ENCODE results near the gene ZNFX1.
A peak's percentile ranks its signal among the peaks of the same experiment; 100 is the strongest.
"Not testable (repeated sequence)": the region's sequence is repeated elsewhere in the genome, so short reads cannot be mapped to it uniquely, and the experiment has no call there.

Gene ZNFX1

DNA sequence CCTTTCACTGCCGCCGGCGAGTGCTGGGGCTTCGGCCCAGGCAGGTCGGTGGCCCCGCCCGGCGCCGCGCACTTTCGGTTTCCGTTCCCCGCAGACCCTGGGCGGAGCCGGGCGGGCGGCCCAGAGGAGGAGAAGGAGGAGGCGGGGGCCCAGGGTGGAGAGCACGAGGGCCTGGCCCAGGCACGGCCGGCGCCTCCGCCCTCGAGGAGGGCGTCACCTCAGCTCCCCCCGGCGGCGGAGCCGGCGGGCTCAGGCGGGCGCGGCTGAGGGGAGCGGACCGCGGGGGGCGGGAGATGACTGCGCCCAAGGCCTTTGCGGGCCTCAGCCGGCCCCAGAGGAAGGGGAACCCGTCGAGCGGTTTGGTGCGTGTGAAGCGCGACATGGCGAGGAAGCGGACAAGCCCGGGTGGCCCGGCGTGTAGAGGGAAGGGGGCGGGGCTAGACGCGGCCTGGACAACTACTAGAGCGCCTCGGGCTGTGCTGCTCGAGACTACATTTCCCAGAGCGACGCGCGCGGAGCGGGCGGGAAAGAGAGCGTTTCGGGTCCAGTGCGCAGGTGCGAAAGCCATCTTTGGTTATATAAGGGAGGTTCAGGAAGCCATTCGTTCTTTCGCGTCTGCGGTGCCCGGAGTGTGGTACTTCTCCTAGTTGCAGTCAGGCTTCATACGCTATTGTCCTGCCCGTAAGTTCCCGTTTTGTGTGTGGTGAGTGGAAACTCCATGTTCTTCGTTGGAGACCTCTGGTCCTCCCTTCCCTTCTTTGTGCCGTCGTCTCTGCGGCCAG is at the start of gene ZNFX1:
TSS of gene ZNFX1 (minus strand) at position 22 of the 782 bp plus-strand sequence. CDS start 2,218 bp downstream, outside the sequence.
- DNase-seq (ENCODE audit: low spot score) = peak; percentile 99

DNA sequence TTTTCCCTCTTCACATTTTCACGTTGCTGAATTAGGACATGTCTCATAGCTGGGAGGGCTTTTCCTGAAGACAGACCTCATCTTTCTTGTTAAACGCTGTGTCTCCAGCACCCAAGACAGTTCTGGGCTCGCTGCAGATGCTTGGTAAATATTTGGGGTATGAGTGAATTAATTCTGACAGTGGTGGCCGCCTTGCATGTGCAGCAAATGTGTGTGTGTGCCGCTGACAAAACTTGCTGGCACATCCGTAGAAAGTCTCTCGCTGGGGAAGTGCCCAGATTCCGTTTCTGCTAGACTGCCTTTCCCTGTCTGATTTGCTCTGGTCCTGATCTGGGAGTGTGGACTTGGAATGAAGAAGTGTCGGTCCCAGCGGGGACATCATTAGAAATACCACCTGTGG is 48.2 kb upstream of the ZNFX1 start:
- DNase-seq (ENCODE audit: low spot score) = no peak

DNA sequence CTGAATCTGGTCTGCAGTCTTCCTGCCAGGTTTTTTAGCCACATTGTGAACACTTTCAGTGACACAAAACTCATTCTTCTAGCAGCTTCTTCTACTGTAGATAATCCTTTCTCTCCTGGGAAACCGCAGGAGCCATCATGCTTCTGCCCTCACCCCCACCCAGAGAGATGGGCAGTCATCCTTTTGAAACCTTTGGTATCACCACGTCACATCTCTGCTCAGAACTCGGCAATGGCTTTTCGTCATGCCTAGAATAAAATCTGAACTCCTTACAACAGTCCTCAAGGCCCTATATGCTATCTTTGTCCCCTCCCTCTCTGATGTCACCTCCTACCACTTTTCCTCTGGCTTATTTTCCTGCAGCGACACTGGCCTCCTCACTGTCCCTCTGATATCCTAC is 46.4 kb upstream of the ZNFX1 start:
- DNase-seq (ENCODE audit: low spot score) = no peak

GRCh38 chr20:49323622-49324238 is 45.9 kb upstream of the ZNFX1 start:
- peak; percentile 50 for DNase-seq (ENCODE audit: low spot score)

GRCh38 chr20:49320460-49320859 is 42.6 kb upstream of the ZNFX1 start:
- no peak for DNase-seq (ENCODE audit: low spot score)

DNA sequence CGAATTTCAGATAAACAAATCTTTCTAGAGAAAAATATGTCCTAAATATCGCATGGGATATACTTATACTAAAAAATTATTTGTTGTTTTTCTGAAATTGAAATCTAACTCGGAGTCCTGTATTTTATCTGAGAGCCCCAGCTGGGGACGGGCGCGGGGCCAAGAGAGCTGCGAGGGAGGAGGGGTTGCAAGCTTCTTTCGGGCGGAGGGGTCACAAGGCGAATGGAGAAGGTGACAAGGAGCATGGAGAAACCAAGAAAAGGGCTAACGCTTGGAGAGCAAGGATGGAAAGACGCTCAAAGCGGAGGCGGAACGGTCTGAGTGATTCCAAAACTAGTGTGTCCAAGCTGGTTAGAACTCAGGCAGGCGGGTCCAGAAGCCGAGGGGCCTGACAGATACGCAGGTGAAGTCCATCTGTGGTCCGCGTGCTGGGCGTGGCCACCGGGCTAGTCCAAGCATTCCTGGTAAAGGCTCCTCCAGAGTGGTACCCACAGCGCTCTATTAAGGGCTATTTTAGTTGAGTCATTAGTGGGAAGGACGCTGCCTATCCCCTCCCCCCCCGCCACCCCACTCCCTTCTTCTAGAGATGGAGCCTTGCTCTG is 41.5 kb upstream of the ZNFX1 start:
- DNase-seq (ENCODE audit: low spot score) = no peak

GRCh38 chr20:49318430-49319207 is 40.8 kb upstream of the ZNFX1 start:
- DNase-seq (ENCODE audit: low spot score) = peak; percentile 14

DNA sequence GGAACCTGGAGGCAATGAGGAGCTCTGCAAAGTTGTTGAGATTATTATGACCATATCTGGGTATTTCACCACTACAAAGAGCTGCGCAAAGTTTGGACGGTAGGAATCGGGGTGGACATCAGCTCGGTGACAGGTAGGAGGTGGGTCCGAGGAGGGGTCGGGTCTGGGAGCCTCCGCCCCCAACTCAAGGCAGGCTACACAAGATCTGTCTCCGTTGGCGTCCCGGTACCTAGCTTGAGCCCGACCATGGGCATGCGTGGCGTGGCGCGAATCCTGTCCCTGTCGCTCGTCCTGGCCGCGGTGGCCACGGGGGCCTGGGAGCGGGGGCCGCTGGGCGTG is 40.2 kb upstream of the ZNFX1 start:
- no peak for DNase-seq (ENCODE audit: low spot score)

- DNase-seq (ENCODE audit: low spot score) = no peak
Measured at GRCh38 chr20:49316704-49317103, 38.8 kb upstream of the ZNFX1 start.

DNA sequence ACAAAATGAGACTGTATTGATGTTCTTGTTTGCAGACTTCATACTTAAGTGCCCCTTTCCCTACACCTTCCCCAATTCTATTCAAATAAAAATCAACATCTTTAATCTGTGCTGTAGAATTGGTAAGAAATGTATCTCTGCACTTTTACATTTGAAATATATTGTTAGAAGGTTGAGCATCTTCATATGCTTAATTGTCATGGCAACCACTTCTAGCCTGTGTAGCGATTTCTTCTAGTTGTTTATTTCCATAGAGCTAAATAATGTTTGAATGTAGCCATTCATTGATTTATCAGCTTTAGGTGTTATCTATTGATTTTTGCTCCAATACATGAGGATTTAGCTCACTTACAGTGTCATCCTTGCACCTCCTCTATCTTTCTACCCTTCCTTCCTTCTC is 37.7 kb upstream of the ZNFX1 start:
- no peak for DNase-seq (ENCODE audit: low spot score)

DNA sequence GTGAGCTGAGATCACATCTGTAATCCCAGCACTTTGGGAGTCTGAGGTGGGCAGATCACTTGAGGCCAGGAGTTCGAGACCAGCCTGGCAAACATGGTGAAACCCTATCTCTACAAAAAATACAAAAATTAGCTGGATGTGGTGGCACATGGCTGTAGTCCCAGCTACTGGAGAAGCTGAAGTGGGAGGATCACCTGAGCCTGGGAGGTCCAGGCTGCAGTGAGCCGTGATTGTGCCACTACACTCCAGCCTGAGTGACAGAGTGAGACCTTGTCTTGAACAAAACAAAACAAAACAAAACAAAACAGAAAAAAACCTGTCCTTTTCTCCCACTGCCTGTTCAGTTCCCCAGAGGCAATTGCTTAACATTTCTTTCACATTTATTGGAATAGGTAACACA is 36.2 kb upstream of the ZNFX1 start:
- DNase-seq (ENCODE audit: low spot score) = not testable (repeated sequence)

GRCh38 chr20:49313283-49313682 is 35.4 kb upstream of the ZNFX1 start:
- no peak for DNase-seq (ENCODE audit: low spot score)

DNA sequence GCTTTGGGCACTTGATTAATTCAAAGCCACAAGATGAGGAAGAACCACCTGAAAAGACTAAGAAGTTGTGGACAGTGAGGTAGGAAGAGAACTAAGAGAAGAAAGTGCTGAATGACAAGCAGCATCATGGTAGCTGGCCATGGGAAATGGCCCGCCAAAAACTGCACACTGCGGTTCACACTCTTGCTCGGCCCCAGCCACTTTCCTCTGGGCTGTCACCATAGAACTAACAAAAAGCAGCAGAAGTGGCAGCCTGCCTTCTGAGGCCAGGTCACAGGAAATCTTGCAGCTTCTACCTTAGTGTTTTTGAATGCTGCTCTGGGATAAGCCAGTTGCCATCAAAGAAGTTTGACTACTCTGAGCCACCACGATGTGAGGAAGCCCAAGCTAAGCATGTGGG is 34.8 kb upstream of the ZNFX1 start:
- DNase-seq (ENCODE audit: low spot score) = no peak

DNA sequence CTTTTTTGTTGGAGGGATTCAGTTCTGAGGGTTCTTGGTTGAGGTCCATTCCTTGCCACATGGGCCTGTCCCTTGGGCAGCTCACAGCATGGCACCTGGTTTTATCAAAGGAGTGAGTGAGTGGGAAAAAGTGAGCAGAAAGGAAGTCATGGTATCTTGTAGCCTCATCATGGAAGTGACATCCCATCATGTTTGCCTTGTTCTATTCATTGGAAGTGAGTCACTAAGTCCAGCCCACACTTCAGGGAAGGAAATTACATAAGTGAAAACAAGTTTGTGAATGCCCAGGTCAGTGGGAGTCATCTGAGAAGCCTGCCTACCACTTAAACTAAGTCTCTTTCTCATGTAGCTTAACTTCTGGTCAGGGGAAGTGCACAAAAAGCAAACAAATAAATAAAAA is 32.8 kb upstream of the ZNFX1 start:
- no peak for DNase-seq (ENCODE audit: low spot score)

- no peak for DNase-seq (ENCODE audit: low spot score)
Measured at GRCh38 chr20:49308875-49309274, 31.0 kb upstream of the ZNFX1 start.

DNA sequence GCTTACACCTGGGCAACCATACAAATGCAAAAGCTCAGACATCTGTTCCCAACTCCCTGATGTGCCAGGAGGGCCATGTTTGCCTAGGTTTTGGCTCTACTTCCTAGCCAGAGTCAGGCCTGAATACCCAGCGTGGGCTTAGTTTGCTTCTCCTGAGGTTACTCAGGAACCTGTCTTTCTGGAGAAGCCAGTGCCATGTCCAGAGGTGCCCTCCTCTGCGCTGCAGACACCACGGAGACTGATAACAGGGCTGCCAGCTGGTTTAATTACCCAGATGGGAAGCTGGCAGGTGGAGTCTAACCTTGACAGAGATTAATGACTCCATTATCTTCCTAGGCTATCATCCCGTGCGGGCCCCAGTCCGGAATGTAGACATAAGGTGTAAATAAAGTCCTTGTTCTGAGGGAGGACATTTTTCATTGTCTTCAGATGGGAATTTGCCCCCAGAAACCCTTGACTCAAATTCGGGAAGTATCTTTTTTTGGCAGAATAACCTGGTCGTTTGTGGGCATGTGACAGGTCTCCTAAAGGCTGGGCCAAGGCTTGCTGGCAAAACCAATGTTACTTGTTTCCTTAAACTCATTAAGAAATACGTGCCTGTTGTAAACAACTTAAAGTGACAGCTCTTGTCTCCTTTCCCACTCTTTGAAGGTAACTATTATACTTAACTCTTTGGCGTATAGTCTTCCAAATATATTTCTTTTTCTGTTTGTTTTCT is 29.2 kb upstream of the ZNFX1 start:
- no peak for DNase-seq (ENCODE audit: low spot score)

DNA sequence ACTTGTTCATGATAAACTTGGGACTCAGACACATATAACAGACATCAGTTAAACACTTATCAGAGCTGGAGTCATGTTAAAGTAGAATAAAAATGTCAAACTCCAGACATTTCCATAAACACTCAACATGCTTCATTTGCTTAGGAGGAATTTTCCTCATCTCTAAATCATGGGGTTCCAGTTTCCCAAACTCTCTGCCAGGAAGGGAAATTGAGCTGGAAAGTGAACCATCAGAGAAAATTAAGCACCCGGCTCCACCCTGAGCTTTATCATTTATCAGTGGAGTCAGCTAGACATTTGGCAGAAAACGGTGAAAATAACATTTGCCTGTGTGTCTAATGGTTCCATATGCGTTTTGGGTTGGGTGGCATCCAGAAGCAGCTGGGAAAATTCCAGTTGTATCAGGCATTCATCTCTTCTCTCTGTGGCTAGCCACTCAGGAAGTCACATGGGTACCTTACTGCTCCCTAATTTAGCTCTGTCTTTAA is 25.3 kb upstream of the ZNFX1 start:
- no peak for DNase-seq (ENCODE audit: low spot score)

DNA sequence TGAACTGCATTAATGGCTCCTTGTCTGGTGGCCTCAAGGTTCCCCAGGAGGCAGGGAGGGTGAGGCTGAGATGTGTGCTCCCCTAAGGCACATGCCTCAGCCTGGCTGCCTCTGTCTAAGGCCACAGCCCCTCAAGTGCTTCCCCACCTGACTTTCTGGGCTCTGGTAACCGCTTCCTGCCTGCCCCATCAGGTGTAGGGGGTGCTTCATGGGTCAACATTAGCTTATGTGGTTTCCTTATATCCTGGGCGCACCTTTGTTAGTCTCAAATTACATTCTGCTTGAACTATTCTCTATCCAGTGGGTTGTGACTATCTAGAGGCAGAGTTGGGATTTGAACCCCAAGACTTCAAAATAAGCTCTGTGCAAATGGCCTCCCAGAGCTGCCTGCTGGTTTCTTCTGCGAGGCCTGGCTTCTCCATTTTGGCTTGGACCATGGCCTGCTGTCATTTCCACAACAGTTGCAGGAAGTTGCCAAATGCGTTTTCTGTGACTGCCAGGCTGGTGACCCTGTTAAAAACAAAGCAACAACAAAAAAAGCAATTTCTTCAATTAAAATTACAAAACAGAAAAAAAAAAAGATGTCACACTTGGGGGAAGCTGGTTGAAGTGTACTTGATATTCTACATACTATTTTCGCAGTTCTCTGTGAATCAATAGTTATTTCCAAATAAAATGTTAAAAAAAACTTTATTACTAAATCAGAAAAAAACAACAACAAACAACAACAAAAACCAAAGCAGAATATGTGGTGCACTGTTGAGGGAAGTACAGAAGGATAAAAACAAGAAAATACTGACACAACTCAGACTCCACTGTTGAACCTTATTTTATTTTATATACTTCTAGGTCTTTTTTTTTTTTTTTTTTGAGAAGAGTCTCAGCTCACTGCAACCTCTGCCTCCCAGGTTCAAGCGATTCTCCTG is 20.0 kb upstream of the ZNFX1 start:
- no peak for DNase-seq (ENCODE audit: low spot score)

- not testable (repeated sequence) for DNase-seq (ENCODE audit: low spot score)
Measured at GRCh38 chr20:49294002-49294654, 16.3 kb upstream of the ZNFX1 start.

GRCh38 chr20:49293122-49293521 is 15.3 kb upstream of the ZNFX1 start:
- DNase-seq (ENCODE audit: low spot score) = no peak

All from CD4-positive, alpha-beta T cell treated with Interleukin-2 at 100 ng/mL for 4 hours (primary cell).